ENCODE measurements around the gene C1QTNF6.

DNA sequence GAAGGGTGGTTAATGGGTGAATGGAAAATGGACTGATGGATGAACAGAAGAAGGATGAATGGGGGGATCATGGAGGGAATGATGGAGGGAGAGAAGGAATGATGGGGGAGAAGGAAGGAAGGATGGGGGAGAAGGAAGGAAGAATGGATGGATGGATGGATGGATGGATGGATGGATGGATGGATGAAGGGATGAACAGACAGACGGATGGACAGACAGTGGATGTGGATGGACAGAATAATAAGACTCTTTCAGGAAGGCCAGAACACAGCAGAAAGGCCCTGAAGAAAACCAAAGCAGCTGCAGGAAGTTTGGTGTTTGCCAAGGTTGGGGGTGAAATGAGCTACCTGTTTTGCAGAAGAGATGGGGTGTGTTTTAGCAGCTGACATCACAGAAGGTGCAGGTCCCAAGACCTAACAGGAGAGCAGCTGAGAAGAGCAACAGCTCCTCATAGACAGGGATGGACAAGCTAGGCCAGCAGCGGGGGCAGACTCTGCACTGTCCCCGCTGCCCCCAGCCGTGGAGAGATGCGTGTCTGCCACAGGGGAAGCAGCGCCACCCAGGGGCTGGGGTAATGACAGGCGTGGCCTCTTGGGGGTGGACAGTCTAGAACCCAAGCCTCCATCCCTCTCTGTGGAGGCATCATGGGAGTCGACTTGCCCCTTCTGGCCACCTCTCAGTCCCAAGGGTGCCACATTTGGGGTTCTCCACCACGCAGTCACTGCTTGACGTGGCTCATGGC is 17.9 kb downstream of the C1QTNF6 start:
- TF ChIP-seq, protein P1, sequence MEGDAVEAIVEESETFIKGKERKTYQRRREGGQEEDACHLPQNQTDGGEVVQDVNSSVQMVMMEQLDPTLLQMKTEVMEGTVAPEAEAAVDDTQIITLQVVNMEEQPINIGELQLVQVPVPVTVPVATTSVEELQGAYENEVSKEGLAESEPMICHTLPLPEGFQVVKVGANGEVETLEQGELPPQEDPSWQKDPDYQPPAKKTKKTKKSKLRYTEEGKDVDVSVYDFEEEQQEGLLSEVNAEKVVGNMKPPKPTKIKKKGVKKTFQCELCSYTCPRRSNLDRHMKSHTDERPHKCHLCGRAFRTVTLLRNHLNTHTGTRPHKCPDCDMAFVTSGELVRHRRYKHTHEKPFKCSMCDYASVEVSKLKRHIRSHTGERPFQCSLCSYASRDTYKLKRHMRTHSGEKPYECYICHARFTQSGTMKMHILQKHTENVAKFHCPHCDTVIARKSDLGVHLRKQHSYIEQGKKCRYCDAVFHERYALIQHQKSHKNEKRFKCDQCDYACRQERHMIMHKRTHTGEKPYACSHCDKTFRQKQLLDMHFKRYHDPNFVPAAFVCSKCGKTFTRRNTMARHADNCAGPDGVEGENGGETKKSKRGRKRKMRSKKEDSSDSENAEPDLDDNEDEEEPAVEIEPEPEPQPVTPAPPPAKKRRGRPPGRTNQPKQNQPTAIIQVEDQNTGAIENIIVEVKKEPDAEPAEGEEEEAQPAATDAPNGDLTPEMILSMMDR (optimal IDR thresholded peaks at IDR 0.05 in 1 of 3, IDR thresholded peaks at IDR 0.05 in 1 of 3, conservative IDR thresholded peaks at IDR 0.05 in 1 of 3; ENCODE audit: extremely low read depth in 1 of 3, insufficient read depth in 2 of 3, low read length in 3 of 3): no peak
- TF ChIP-seq EZH2 (IDR thresholded peaks at IDR 0.05; ENCODE audit: low read length): no peak

All from keratinocyte (primary cell).